Activated naive CD4-positive, alpha-beta T cell treated with anti-CD3 and anti-CD28 coated beads, Interleukin-2, amount 10 ng/mL, durations not matched to agents 7 days and 5 days (primary cell): ENCODE data around the gene WWOX.

Source experiments
- CTCF ChIA-PET: fragments of 350-600 bp; sonication (Branson Sonifier 250); formaldehyde crosslinking; loops from one replicate; lab custom pipeline; 2021; ENCODE audit warnings: antibody characterized with exemption; lab: Charles Lee
- DNase-seq: peaks from one replicate; pipeline ENCODE4 v3.0.0-alpha.2; 2020
- H3K27ac Mint-ChIP-seq: one replicate; pipeline ENCODE4 v1.8.0; 2021; ENCODE audit warnings: mild to moderate bottlenecking, moderate library complexity, mixed read lengths
- H3K27me3 Mint-ChIP-seq: one replicate; pipeline ENCODE4 v1.8.0; 2021; ENCODE audit warnings: mild to moderate bottlenecking, mixed read lengths
- H3K36me3 Mint-ChIP-seq: one replicate; pipeline ENCODE4 v1.8.0; 2021; ENCODE audit warnings: mixed read lengths
- H3K4me1 Mint-ChIP-seq: one replicate; pipeline ENCODE4 v1.8.0; 2021; ENCODE audit warnings: mixed read lengths
- H3K4me3 Mint-ChIP-seq: one replicate; pipeline ENCODE4 v1.8.0; 2021; ENCODE audit warnings: mild to moderate bottlenecking, moderate library complexity, mixed read lengths
- H3K9me3 Mint-ChIP-seq: one replicate; pipeline ENCODE4 v1.8.0; 2021; ENCODE audit warnings: mixed read lengths

WWOX gene

DNA sequence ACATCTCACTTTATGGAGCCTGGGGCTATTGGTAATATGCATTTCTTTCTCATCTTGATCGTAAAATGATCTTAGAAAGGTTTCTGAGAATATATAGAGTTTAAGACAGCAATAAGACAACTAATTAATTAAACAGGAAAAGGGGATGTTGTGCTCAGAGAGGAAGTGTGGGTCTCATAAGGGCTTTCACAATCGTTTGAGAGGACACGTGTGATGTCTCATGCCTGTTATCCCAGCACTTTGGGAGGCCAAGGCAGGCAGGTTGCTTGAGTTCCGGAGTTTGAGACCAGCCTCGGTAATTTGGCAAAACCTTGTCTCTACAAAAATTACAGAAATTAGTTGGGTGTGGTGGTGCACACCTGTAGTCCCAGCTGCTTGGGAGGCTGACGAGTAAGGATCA lies 295.6 kb downstream of the WWOX start:
- H3K27me3 Mint-ChIP-seq = no peaks in the 10 kb centered on the region
- peaks cover 5% of the 10 kb centered on the region for H3K9me3 Mint-ChIP-seq
- CTCF ChIA-PET = no interaction called here
- H3K36me3 Mint-ChIP-seq = no peaks in the 10 kb centered on the region
- no peak overlapping the region for H3K4me3 Mint-ChIP-seq
- no peak for DNase-seq
- no peaks in the 10 kb centered on the region for H3K4me1 Mint-ChIP-seq
- H3K27ac Mint-ChIP-seq = no peak overlapping the region

- H3K9me3 Mint-ChIP-seq = peaks cover 5% of the 10 kb centered on the region
- CTCF ChIA-PET = interaction anchor here (0.6 to 0.7 kb wide), 2 partner anchors 32 to 365 kb away, joined by 3 read pairs; no protein-coding TSS in a partner anchor
- no peak overlapping the region for H3K4me3 Mint-ChIP-seq
- no peak for DNase-seq
- no peaks in the 10 kb centered on the region for H3K4me1 Mint-ChIP-seq
- H3K27me3 Mint-ChIP-seq = no peaks in the 10 kb centered on the region
- no peak overlapping the region for H3K27ac Mint-ChIP-seq
- H3K36me3 Mint-ChIP-seq = no peaks in the 10 kb centered on the region
These were observed 296.6 kb downstream of the WWOX start for GRCh38 chr16:78396046-78396445.

GRCh38 chr16:78396673-78397072 lies 297.2 kb downstream of the WWOX start:
- Mint-ChIP-seq H3K4me1 (no peaks in the 10 kb centered on the region), H3K27ac (no peak overlapping the region), H3K4me3 (no peak overlapping the region), H3K36me3 (no peaks in the 10 kb centered on the region), H3K27me3 (no peaks in the 10 kb centered on the region), H3K9me3 (peaks cover 5% of the 10 kb centered on the region)
- CTCF ChIA-PET = no interaction called here
- no peak for DNase-seq

- no peak for DNase-seq
- no peak overlapping the region for H3K4me3 Mint-ChIP-seq
- H3K4me1 Mint-ChIP-seq = no peaks in the 10 kb centered on the region
- H3K36me3 Mint-ChIP-seq = no peaks in the 10 kb centered on the region
- no peak overlapping the region for H3K27ac Mint-ChIP-seq
- no peaks in the 10 kb centered on the region for H3K9me3 Mint-ChIP-seq
- CTCF ChIA-PET = interaction anchor here (1.1 kb wide), 1 partner anchor 37 kb away, joined by 3 read pairs; no protein-coding TSS in a partner anchor
- H3K27me3 Mint-ChIP-seq = no peaks in the 10 kb centered on the region
These were observed 299.9 kb downstream of the WWOX start for GRCh38 chr16:78399384-78399783.

DNA sequence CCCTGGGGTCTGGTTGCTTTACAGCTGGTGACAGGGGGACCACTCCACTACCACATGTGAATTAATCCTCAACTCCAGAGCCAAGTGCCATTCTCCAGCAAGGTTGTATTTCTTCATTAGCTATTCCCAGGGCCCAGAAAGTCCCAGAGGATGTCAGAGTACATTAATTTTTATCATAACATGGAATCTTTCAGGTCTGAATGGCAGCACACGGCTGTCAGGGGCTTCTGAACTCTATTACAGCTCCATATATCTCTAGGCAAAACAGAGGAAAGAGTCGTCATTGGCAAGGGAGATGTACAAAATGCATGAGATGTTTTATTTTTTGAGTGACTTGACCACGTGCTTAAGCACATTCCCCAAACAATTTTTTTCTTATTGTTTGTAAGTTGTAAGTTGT lies 303.4 kb downstream of the WWOX start:
- Mint-ChIP-seq H3K27ac (no peak overlapping the region), H3K9me3 (no peaks in the 10 kb centered on the region), H3K4me3 (no peak overlapping the region), H3K4me1 (no peaks in the 10 kb centered on the region), H3K27me3 (no peaks in the 10 kb centered on the region), H3K36me3 (no peaks in the 10 kb centered on the region)
- CTCF ChIA-PET = no interaction called here
- DNase-seq = no peak

DNA sequence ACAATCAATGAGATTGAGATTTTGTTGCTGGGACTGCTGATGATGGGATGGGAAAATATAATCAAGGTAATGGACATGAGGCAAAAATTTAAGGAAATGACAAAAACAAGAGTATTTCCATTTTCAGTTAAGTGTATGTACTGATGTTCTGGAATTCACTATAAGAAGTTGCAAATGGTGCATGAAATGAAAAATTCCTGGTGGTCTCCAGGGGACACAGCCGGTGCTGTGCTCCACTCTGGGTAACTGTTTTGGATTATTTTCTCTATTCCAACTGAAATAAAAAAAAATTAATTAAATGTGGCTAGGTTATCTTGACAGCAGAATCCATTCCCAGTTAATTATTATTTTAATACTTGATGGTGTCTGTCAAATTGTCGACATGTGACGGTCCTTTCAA lies 305.6 kb downstream of the WWOX start:
- Mint-ChIP-seq H3K27ac (no peak overlapping the region), H3K4me3 (no peak overlapping the region), H3K36me3 (no peaks in the 10 kb centered on the region), H3K27me3 (no peaks in the 10 kb centered on the region), H3K9me3 (peaks cover 8% of the 10 kb centered on the region), H3K4me1 (no peaks in the 10 kb centered on the region)
- no peak for DNase-seq
- CTCF ChIA-PET = no interaction called here

- H3K27ac Mint-ChIP-seq = no peak overlapping the region
- CTCF ChIA-PET = no interaction called here
- H3K36me3 Mint-ChIP-seq = no peaks in the 10 kb centered on the region
- H3K4me3 Mint-ChIP-seq = no peak overlapping the region
- DNase-seq = no peak
- H3K4me1 Mint-ChIP-seq = no peaks in the 10 kb centered on the region
- no peaks in the 10 kb centered on the region for H3K27me3 Mint-ChIP-seq
- peaks cover 8% of the 10 kb centered on the region for H3K9me3 Mint-ChIP-seq
These were observed 306.4 kb downstream of the WWOX start for GRCh38 chr16:78405833-78406232.

GRCh38 chr16:78407191-78407590 lies 307.7 kb downstream of the WWOX start:
- Mint-ChIP-seq H3K27me3 (no peaks in the 10 kb centered on the region), H3K9me3 (peaks cover 10% of the 10 kb centered on the region), H3K4me1 (no peaks in the 10 kb centered on the region), H3K27ac (no peak overlapping the region), H3K4me3 (no peak overlapping the region), H3K36me3 (no peaks in the 10 kb centered on the region)
- CTCF ChIA-PET = no interaction called here
- DNase-seq = no peak

DNA sequence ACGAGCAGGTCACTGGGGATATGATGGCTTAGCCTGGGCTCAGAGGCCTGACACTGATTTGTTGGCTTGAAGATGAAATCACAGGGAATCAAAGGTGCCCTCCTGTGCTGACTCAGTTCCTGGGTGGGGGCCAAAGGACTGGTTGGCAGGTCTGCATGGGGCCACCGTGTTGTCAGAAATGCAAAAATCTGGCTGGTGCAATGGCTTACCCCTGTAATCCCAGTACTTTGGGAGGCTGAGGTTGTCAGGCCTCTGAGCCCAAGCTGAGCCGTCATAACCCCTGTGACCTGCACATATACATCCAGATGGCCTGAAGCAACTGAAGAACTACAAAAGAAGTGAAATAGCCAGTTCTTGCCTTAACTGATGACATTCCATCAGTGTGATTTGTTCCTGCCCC lies 314.2 kb downstream of the WWOX start:
- Mint-ChIP-seq H3K9me3 (peaks cover 16% of the 10 kb centered on the region), H3K4me1 (no peaks in the 10 kb centered on the region), H3K27me3 (no peaks in the 10 kb centered on the region), H3K36me3 (no peaks in the 10 kb centered on the region), H3K4me3 (no peak overlapping the region), H3K27ac (no peak overlapping the region)
- DNase-seq = no peak
- CTCF ChIA-PET = no interaction called here

- Mint-ChIP-seq H3K36me3 (no peaks in the 10 kb centered on the region), H3K4me3 (no peak overlapping the region), H3K4me1 (no peaks in the 10 kb centered on the region), H3K27me3 (no peaks in the 10 kb centered on the region), H3K27ac (no peak overlapping the region), H3K9me3 (peaks cover 13% of the 10 kb centered on the region)
- no peak for DNase-seq
- CTCF ChIA-PET = no interaction called here
These were observed 315.6 kb downstream of the WWOX start for GRCh38 chr16:78415013-78415412.

DNA sequence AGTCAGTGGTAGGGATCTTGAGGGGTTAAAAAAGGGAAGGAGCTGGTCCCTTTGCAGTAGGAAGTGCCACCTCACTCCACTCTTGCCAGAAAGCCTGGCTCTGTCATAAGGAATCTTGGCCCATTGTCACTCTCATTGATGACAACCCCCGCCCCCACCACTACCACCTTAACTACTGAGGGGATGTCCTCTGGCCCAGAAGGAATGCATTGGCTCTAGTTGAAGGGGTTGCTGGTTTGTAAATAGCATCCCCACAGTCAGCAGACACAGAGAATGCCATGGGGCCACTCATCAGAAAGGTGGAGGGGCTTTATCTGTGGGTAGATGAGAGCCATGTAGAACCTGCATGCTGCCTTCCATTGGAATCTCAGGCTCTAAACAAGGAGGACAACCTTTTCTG lies 316.2 kb downstream of the WWOX start:
- H3K4me1 Mint-ChIP-seq = no peaks in the 10 kb centered on the region
- H3K4me3 Mint-ChIP-seq = no peak overlapping the region
- DNase-seq = no peak
- CTCF ChIA-PET = no interaction called here
- H3K27me3 Mint-ChIP-seq = no peaks in the 10 kb centered on the region
- H3K9me3 Mint-ChIP-seq = peaks cover 13% of the 10 kb centered on the region
- no peaks in the 10 kb centered on the region for H3K36me3 Mint-ChIP-seq
- no peak overlapping the region for H3K27ac Mint-ChIP-seq

GRCh38 chr16:78416400-78416799 lies 316.9 kb downstream of the WWOX start:
- no peaks in the 10 kb centered on the region for H3K27me3 Mint-ChIP-seq
- no peaks in the 10 kb centered on the region for H3K4me1 Mint-ChIP-seq
- CTCF ChIA-PET = no interaction called here
- no peak overlapping the region for H3K27ac Mint-ChIP-seq
- H3K9me3 Mint-ChIP-seq = peaks cover 13% of the 10 kb centered on the region
- H3K36me3 Mint-ChIP-seq = no peaks in the 10 kb centered on the region
- DNase-seq = no peak
- H3K4me3 Mint-ChIP-seq = no peak overlapping the region

DNA sequence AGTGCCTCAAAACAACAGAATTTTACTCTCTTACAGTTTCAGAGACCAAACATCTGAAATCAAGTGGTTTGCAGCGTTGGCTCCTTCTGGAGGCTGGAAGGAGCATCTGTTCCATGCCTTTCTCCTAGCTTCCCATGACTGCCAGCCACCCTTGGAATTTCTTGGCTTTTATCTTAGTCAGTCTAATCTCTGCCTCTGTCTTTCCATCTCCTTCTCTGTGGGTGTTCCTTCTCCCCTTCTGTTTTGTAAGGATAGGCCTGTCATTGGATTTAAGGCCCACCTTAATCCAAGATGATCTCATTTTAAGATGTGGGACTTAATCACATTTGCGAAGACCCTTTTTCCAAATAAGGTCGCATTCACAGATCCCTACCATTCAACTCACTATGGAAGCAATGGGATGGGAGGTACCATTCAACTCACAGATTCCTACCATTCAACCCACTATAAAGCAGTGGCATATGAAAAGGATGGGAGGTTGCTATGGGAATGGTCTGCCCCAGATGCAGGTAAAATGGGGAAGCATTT lies 321.8 kb downstream of the WWOX start:
- no peak overlapping the region for H3K4me3 Mint-ChIP-seq
- no peak for DNase-seq
- no peaks in the 10 kb centered on the region for H3K27me3 Mint-ChIP-seq
- CTCF ChIA-PET = no interaction called here
- H3K27ac Mint-ChIP-seq = no peak overlapping the region
- no peaks in the 10 kb centered on the region for H3K36me3 Mint-ChIP-seq
- no peaks in the 10 kb centered on the region for H3K4me1 Mint-ChIP-seq
- no peaks in the 10 kb centered on the region for H3K9me3 Mint-ChIP-seq

- Mint-ChIP-seq H3K4me1 (peaks cover 8% of the 10 kb centered on the region), H3K36me3 (no peaks in the 10 kb centered on the region), H3K27me3 (no peaks in the 10 kb centered on the region), H3K4me3 (no peak overlapping the region), H3K9me3 (no peaks in the 10 kb centered on the region), H3K27ac (no peak overlapping the region)
- no peak for DNase-seq
- CTCF ChIA-PET = interaction anchor here (0.9 kb wide), 1 partner anchor 12 kb away, joined by 4 read pairs; no protein-coding TSS in a partner anchor
These were observed 325.8 kb downstream of the WWOX start for GRCh38 chr16:78425281-78425680.

DNA sequence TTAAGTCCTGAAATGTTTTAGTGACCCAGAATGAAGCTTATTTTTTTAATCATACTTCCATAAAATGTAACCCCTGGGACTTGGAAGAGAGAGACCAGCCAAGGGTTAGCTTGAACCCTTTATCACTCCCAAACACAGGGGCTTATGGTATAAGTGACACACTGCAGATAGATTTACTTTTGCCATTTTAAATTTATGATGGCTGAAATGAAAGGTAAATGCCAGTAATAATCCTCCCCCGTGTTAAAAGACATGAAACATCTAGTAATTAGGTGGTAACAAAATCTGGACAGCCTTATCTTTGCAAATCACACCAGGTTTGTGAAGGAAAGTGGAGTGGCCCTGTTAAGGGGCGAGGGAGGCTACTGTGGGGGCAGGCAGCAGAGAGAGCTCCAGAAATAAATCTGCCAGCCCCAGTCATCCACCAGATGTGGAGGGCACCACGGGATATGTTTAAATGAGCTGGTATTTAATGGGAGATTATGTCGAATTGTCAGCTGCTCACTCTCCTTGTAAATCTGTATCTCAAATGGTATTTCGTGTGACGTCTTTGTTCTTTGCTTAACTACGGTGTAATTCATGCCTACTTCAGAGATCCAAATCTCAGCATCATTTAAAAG lies 326.5 kb downstream of the WWOX start:
- H3K27me3 Mint-ChIP-seq = no peaks in the 10 kb centered on the region
- CTCF ChIA-PET = interaction anchor here (0.6 to 0.9 kb wide), 2 partner anchors 11 to 25 kb away, joined by 3 to 4 read pairs; no protein-coding TSS in a partner anchor
- H3K4me1 Mint-ChIP-seq = peaks cover 8% of the 10 kb centered on the region
- H3K4me3 Mint-ChIP-seq = no peak overlapping the region
- no peaks in the 10 kb centered on the region for H3K36me3 Mint-ChIP-seq
- H3K9me3 Mint-ChIP-seq = no peaks in the 10 kb centered on the region
- H3K27ac Mint-ChIP-seq = no peak overlapping the region
- no peak for DNase-seq
